Breast epithelium (tissue), 3 donors: ENCODE data around the gene BPTF.

Experiments used
- POLR2A ChIP-seq: fragments of 450-650 bp; IDR thresholded peaks from one replicate; pipeline ENCODE4 v1.6.1; 2016; ENCODE audit warnings: antibody characterized with exemption, mild to moderate bottlenecking, moderate library complexity
- TF ChIP-seq, protein P1 (sequence below), 3 donors: fragments of 450-650 bp; IDR thresholded peaks; one replicate each; pipeline ENCODE4 v1.5.1; 2016 to 2017; ENCODE audit warnings: antibody characterized with exemption in 3 of 3, mild to moderate bottlenecking in 3 of 3, moderate library complexity in 3 of 3

DNA sequence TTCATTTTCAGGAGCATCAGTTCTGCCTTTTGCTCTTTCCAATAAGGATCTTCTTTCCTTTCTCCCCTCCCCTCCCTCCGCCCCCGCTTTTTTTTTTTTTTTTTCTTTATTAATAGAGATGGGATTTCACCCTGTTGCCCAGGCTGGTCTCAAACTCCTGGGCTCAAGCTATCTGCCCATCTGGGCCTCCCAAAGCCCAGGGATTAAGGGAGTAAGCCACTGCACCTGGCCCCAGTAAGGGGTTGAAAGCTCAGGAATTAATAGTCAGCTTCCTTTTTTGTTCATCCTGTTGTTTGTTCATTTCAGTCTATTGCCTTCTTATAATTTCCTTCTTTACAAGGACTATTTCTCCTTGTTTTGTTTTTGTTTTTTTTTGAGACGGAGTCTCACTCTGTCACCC is 178.9 kb downstream of the BPTF start:
- TF ChIP-seq, protein P1, sequence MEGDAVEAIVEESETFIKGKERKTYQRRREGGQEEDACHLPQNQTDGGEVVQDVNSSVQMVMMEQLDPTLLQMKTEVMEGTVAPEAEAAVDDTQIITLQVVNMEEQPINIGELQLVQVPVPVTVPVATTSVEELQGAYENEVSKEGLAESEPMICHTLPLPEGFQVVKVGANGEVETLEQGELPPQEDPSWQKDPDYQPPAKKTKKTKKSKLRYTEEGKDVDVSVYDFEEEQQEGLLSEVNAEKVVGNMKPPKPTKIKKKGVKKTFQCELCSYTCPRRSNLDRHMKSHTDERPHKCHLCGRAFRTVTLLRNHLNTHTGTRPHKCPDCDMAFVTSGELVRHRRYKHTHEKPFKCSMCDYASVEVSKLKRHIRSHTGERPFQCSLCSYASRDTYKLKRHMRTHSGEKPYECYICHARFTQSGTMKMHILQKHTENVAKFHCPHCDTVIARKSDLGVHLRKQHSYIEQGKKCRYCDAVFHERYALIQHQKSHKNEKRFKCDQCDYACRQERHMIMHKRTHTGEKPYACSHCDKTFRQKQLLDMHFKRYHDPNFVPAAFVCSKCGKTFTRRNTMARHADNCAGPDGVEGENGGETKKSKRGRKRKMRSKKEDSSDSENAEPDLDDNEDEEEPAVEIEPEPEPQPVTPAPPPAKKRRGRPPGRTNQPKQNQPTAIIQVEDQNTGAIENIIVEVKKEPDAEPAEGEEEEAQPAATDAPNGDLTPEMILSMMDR (IDR thresholded peaks at IDR 0.05) = no peak
- TF ChIP-seq POLR2A = no peak
